ENCODE results near the gene METTL9. TPM values are rescaled to one million over a fixed set of nuclear protein-coding genes. Genes with fewer than 3 reads are reported as not detected.
A peak's percentile ranks its signal among the peaks of the same experiment; 100 is the strongest.

The METTL9 gene
- total RNA-seq, 1 experiment from 2014 or later, result 67.6 TPM

DNA sequence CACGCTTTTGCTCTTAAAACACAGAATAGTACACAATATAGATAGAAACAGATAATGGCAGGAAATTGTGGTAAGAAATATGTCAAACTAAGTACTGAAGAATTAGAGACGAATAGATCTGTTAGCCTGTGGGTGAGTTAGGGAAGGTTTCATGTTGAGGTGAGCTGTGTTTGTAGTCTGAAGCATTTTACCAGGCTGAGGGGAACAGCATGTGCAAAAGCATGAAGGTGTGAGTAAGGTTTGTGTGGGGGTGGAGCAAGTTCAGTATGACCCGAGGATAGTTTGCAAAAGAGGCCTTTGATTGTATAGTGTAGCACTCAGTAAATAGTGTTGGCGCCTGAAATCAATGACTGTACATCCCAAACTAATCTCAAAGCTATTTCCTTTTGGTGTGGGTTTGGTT is 39.2 kb downstream of the METTL9 start:
- BruUV-seq (replicated peaks), result no TSS peak
- H3K36me3 Mint-ChIP-seq (ENCODE audit: insufficient read depth, unreplicated experiment), result peaks cover 8% of the 10 kb centered on the region
- CTCF ChIA-PET, result interaction anchor here (0.6 to 12.5 kb wide), 7 partner anchors 16 to 1206 kb away, joined by 3 to 104 read pairs (median 15); no protein-coding TSS in a partner anchor
- no peak overlapping the region for H3K4me3 Mint-ChIP-seq (ENCODE audit: unreplicated experiment)
- no peaks in the 10 kb centered on the region for H3K9me3 Mint-ChIP-seq (ENCODE audit: unreplicated experiment)
- peak overlapping the region; percentile 18 for H3K27ac Mint-ChIP-seq (ENCODE audit: low read depth, unreplicated experiment)
- POLR2A ChIA-PET, result interaction anchor here (0.6 to 2.0 kb wide), 10 partner anchors 16 to 1958 kb away, joined by 3 to 12 read pairs (median 4); partner anchors contain the start of genes NDUFAB1 and UQCRC2
- peak; percentile 51 for DNase-seq (ENCODE audit: unreplicated experiment)
- H3K4me1 Mint-ChIP-seq (ENCODE audit: insufficient read depth, unreplicated experiment), result peaks cover 8% of the 10 kb centered on the region
- intact Hi-C loops (cut with micrococcal nuclease), result loop anchor here (1.0 kb wide), 1 partner anchor 38 kb away; no protein-coding TSS in a partner anchor
- no peaks in the 10 kb centered on the region for H3K27me3 Mint-ChIP-seq (ENCODE audit: insufficient read depth, unreplicated experiment)
- TF ChIP-seq, protein P1, sequence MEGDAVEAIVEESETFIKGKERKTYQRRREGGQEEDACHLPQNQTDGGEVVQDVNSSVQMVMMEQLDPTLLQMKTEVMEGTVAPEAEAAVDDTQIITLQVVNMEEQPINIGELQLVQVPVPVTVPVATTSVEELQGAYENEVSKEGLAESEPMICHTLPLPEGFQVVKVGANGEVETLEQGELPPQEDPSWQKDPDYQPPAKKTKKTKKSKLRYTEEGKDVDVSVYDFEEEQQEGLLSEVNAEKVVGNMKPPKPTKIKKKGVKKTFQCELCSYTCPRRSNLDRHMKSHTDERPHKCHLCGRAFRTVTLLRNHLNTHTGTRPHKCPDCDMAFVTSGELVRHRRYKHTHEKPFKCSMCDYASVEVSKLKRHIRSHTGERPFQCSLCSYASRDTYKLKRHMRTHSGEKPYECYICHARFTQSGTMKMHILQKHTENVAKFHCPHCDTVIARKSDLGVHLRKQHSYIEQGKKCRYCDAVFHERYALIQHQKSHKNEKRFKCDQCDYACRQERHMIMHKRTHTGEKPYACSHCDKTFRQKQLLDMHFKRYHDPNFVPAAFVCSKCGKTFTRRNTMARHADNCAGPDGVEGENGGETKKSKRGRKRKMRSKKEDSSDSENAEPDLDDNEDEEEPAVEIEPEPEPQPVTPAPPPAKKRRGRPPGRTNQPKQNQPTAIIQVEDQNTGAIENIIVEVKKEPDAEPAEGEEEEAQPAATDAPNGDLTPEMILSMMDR (IDR thresholded peaks at IDR 0.05; ENCODE audit: unreplicated experiment), result no peak

DNA sequence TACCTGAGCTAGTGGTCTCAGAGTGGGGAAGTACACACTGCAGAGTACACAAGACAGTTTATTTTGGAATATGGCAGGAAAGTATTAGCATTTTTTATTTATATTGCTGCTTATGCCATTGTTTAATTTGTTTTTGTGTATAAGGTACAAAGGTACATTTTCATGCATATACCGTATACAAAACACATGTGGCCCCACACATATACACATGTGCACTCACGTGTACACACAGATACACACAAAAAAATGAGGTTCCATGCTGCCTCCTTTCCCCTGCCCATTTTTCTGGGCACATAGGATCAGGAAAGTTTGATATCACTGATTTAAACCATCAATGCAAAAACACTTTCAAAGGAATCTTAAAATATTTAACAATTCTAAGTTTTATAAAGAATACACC is 40.1 kb downstream of the METTL9 start:
- TF ChIP-seq, protein P1 (IDR thresholded peaks at IDR 0.05; ENCODE audit: unreplicated experiment), result no peak
- ChIA-PET POLR2A (interaction anchor here (0.7 to 2.0 kb wide), 5 partner anchors 17 to 49 kb away, joined by 4 to 12 read pairs (median 7); no protein-coding TSS in a partner anchor), CTCF (interaction anchor here (0.5 to 12.5 kb wide), 12 partner anchors 10 to 162 kb away, joined by 3 to 104 read pairs (median 5); no protein-coding TSS in a partner anchor)
- no peaks in the 10 kb centered on the region for H3K27me3 Mint-ChIP-seq (ENCODE audit: insufficient read depth, unreplicated experiment)
- H3K9me3 Mint-ChIP-seq (ENCODE audit: unreplicated experiment), result no peaks in the 10 kb centered on the region
- peaks cover 8% of the 10 kb centered on the region for H3K36me3 Mint-ChIP-seq (ENCODE audit: insufficient read depth, unreplicated experiment)
- H3K4me3 Mint-ChIP-seq (ENCODE audit: unreplicated experiment), result no peak overlapping the region
- intact Hi-C loops (cut with micrococcal nuclease), result no loop called here
- peak overlapping the region; percentile 18 for H3K27ac Mint-ChIP-seq (ENCODE audit: low read depth, unreplicated experiment)
- DNase-seq (ENCODE audit: unreplicated experiment), result no peak
- no TSS peak for BruUV-seq (replicated peaks)
- peaks cover 8% of the 10 kb centered on the region for H3K4me1 Mint-ChIP-seq (ENCODE audit: insufficient read depth, unreplicated experiment)

DNA sequence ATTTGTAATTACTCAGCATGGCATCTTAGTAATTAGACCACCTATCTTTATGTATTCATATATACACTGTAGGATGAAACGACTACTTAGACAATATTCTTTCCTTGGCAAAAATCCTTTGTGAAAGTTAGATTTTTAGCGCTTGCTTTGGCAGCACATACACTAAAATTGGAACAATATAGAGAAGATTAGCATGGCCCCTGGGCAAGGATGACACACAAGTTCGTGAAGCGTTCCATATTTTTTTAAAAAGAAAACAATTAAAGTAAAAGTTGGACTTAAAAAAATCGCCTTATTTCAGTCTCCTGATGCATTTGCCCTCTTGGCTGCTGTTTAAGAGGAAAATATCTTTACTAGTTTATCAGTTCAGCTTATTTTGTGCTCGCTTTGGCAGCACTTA is 42.5 kb downstream of the METTL9 start:
- POLR2A ChIA-PET, result interaction anchor here (1.0 to 1.8 kb wide), 2 partner anchors 40 to 58 kb away, joined by 3 to 7 read pairs; no protein-coding TSS in a partner anchor
- CTCF ChIA-PET, result interaction anchor here (0.6 to 12.5 kb wide), 9 partner anchors 15 to 1794 kb away, joined by 3 to 104 read pairs (median 3); no protein-coding TSS in a partner anchor
- Mint-ChIP-seq H3K27me3 (ENCODE audit: insufficient read depth, unreplicated experiment) (no peaks in the 10 kb centered on the region), H3K36me3 (ENCODE audit: insufficient read depth, unreplicated experiment) (no peaks in the 10 kb centered on the region), H3K27ac (ENCODE audit: low read depth, unreplicated experiment) (no peak overlapping the region), H3K9me3 (ENCODE audit: unreplicated experiment) (no peaks in the 10 kb centered on the region), H3K4me1 (ENCODE audit: insufficient read depth, unreplicated experiment) (peaks cover 8% of the 10 kb centered on the region), H3K4me3 (ENCODE audit: unreplicated experiment) (no peak overlapping the region)
- TF ChIP-seq, protein P1 (IDR thresholded peaks at IDR 0.05; ENCODE audit: unreplicated experiment), result no peak
- intact Hi-C loops (cut with micrococcal nuclease), result no loop called here
- BruUV-seq (replicated peaks), result no TSS peak
- DNase-seq (ENCODE audit: unreplicated experiment), result no peak

DNA sequence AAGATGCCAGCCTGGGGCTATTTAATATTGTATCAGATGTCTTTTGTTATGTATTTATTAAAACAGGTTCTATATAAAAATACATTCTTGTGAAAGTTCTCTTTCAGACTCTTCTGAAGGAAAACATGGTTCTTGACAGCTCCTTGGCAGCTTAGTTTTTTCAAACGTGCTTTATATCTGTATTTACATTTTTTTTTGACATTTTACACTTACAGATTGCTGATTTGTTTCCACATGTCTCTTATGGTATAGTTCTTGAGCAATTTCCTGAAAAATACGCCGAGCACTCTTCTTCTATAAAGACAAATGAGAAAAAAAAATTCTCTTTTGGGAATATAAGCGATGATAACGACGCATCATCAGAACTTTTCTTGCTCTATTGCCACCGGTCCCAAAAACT is 43.5 kb downstream of the METTL9 start:
- no peak for DNase-seq (ENCODE audit: unreplicated experiment)
- no peaks in the 10 kb centered on the region for H3K9me3 Mint-ChIP-seq (ENCODE audit: unreplicated experiment)
- H3K4me1 Mint-ChIP-seq (ENCODE audit: insufficient read depth, unreplicated experiment), result peaks cover 8% of the 10 kb centered on the region
- CTCF ChIA-PET, result interaction anchor here (0.5 to 12.5 kb wide), 8 partner anchors 10 to 589 kb away, joined by 3 to 104 read pairs (median 4); no protein-coding TSS in a partner anchor
- no peaks in the 10 kb centered on the region for H3K36me3 Mint-ChIP-seq (ENCODE audit: insufficient read depth, unreplicated experiment)
- TF ChIP-seq, protein P1 (IDR thresholded peaks at IDR 0.05; ENCODE audit: unreplicated experiment), result no peak
- no peak overlapping the region for H3K4me3 Mint-ChIP-seq (ENCODE audit: unreplicated experiment)
- POLR2A ChIA-PET, result interaction anchor here (0.6 kb wide), 1 partner anchor 44 kb away, joined by 3 read pairs; no protein-coding TSS in a partner anchor
- H3K27me3 Mint-ChIP-seq (ENCODE audit: insufficient read depth, unreplicated experiment), result no peaks in the 10 kb centered on the region
- BruUV-seq (replicated peaks), result no TSS peak
- intact Hi-C loops (cut with micrococcal nuclease), result no loop called here
- no peak overlapping the region for H3K27ac Mint-ChIP-seq (ENCODE audit: low read depth, unreplicated experiment)

Data from MCF 10A (cell line).